ENCODE data around the gene CELSR3.

The CELSR3 gene

DNA sequence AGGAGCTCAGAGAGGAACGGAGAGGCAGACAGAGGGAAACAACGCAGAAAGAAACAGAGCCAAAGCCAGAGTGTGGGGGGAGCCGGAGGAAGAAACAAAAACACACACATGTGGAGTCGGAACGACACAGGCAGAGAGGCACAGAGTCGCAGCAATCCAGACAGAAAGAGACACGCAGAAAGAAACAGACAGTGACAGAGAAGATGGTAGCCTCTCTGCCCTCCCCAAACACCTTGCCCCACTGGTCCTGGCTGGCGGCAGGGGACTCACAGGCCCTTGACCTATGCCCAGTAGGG is 21.3 kb upstream of the CELSR3 start:
- no peak for DNase-seq (ENCODE audit: low read depth)
- peak overlapping the region; percentile 97 for H3K4me3 ChIP-seq (ENCODE audit: low read depth, low read length)
- TF ChIP-seq, protein P1, sequence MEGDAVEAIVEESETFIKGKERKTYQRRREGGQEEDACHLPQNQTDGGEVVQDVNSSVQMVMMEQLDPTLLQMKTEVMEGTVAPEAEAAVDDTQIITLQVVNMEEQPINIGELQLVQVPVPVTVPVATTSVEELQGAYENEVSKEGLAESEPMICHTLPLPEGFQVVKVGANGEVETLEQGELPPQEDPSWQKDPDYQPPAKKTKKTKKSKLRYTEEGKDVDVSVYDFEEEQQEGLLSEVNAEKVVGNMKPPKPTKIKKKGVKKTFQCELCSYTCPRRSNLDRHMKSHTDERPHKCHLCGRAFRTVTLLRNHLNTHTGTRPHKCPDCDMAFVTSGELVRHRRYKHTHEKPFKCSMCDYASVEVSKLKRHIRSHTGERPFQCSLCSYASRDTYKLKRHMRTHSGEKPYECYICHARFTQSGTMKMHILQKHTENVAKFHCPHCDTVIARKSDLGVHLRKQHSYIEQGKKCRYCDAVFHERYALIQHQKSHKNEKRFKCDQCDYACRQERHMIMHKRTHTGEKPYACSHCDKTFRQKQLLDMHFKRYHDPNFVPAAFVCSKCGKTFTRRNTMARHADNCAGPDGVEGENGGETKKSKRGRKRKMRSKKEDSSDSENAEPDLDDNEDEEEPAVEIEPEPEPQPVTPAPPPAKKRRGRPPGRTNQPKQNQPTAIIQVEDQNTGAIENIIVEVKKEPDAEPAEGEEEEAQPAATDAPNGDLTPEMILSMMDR (IDR thresholded peaks at IDR 0.05; ENCODE audit: low read depth, low read length, missing control alignments) = no peak

DNA sequence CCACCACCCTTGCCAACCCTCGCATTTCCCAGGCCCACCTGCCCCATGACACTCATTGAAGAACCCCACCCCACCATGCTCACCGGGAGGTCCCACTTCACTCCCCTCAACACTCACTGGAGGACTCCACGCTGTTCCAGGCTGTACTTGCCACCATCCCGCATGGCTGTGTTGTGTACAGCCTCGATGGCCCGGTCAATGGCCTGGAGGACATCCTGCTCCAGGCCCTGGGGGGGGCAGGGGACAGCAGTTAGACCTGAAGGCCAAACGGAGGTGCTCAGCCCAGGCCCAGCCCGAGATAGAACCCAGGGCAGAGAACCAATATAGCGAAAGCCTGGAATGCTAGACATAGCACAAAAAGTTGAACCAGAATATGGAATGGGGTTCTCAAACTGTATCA is 20.1 kb upstream of the CELSR3 start:
- TF ChIP-seq, protein P1 (IDR thresholded peaks at IDR 0.05; ENCODE audit: low read depth, low read length, missing control alignments) = no peak
- no peak for DNase-seq (ENCODE audit: low read depth)
- H3K4me3 ChIP-seq (ENCODE audit: low read depth, low read length) = no peak overlapping the region

DNA sequence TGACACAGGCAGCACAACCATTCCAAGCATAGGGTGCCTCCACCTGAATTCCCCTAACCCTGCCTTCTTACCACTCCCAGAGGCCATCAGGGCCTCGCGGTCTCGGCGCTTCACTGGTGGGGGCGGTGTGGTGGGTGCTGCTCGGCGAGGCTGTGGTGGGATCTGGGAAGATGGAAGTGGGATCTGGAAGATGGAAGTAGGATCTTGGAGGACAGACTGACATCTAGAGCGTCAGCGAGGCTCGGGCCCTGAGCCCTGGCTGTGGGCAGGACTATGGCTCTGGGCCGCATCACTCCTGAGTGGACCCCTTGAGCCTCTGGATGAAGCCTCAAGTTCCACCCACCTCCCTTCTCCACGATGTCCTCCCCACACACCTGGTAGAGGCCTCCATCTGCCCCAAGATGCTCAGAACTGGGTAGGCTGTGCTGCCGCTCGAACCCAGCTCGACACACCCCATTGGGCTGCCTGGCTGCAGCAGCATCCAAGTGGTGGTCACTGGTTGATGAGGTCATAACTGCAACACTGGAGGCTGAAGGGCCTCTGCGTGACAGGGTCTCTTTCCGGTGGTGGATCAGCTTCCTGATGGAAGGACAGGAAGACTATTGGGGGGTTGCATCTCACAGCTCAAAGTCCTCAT is 19.4 kb upstream of the CELSR3 start:
- H3K4me3 ChIP-seq (ENCODE audit: low read depth, low read length) = no peak overlapping the region
- DNase-seq (ENCODE audit: low read depth) = no peak
- TF ChIP-seq, protein P1 (IDR thresholded peaks at IDR 0.05; ENCODE audit: low read depth, low read length, missing control alignments) = no peak

DNA sequence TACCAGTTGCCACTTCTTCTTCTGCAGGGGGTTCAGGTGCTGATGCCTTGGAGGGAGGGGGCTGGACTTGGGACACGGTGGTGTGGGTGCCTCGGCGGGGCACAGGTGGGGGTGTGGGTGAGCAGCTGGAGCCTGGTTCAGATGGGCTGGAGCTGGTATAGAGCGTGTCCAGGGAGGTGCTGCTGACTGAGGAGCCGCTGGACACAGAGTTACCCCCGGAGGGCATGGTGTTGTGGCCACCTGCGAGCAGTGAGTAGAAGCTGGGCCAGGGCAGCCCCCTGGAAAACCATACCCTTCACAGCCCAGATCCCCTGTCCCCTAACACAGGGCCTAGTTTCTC is 18.8 kb upstream of the CELSR3 start:
- TF ChIP-seq, protein P1 (IDR thresholded peaks at IDR 0.05; ENCODE audit: low read depth, low read length, missing control alignments) = no peak
- H3K4me3 ChIP-seq (ENCODE audit: low read depth, low read length) = no peak overlapping the region

DNA sequence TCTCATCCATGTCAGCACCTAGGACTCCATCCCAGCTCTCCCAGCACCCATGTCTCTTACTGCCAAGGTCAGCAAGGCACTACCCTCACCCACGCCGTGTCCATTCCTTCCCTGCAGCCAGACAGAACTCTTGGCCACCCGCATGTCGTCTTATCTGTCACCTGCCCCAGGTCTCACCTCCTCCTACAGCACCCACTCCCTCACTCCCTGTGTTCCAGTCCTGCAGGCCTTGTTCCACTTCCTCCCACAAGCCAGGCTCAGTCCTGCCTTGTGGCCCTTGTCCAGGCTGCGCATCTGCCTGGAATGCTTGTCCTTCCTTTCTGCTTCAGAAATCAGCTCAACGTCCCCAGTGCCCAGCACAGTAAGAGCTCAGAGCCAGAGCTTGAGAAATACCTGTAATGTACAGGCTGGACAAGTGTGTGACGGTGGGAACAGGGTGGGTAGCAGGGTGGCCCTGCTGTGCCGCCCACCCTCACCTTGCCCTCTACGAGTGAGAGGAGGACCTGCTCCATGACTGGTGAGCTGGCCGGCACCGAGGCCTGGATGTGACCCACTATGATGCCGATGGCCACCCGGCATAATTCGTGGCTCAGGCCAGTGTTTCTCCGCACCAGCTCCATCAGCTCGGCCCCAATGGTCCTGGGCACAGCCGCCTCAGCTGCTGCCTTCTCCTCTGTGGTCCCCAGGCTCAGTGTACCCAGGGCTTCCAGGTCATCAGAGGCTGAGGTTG is 18.3 kb upstream of the CELSR3 start:
- DNase-seq (ENCODE audit: low read depth) = no peak

More for the DNA sequence above, 18.8 kb upstream of the CELSR3 start:
- no peak for DNase-seq (ENCODE audit: low read depth)

DNA sequence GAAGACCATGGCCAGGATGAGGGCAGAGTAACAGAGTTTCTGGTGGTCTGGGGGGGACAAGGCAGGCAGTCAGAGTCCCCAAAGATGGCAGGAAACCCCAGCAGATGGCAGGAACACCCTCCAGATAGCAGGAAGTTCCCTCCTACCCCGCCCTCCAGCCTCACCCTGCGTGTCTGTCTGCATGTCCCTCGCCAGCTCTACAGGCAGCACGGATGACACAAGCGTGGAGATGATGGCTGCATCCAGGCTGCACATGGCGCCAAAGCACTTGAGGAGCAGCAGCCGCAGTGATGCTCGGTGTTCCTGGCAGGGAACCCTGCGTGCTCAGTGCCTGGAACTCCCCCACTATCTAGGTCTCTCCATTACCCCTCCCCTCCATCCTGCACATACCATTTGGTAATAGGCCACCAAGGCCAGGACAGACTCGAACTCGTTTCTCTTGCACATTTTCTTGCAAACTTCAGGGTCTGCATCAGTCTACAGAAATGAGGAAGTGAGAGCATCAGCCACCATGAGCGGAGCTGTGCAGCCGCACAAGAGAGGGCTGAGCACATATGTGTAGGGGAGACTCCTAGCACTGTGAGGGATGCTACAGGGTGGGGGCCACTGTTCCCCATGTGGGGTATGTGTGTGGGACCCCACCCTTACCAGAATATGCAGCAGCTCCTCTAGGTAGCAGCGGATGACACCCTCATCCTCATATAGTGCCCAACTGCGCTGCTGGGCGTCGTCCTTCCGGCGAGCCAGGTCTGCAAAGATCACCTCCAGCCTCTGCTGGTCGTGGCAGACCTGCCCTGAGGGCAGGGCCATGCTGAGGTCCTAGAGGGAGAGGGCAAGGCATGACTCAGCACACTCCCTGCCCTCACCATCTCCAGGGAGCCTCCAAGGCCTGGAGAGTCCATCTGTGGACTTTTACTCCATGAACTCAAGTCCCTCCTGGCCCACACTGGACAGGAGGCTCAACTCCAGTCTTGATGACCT is 17.0 kb upstream of the CELSR3 start:
- no peak overlapping the region for H3K4me3 ChIP-seq (ENCODE audit: low read depth, low read length)
- no peak for DNase-seq (ENCODE audit: low read depth)
- TF ChIP-seq, protein P1 (IDR thresholded peaks at IDR 0.05; ENCODE audit: low read depth, low read length, missing control alignments) = no peak

More for the DNA sequence above, 18.3 kb upstream of the CELSR3 start:
- no peak overlapping the region for H3K4me3 ChIP-seq (ENCODE audit: low read depth, low read length)
- TF ChIP-seq, protein P1 (IDR thresholded peaks at IDR 0.05; ENCODE audit: low read depth, low read length, missing control alignments) = no peak

Measured in GM12864 (cell line).